H1 (cell line): ENCODE results near the gene APPL2.

Source experiments
- ASH2L ChIP-seq: fragments of 200-600, 300-600 bp; sonication (generic); IDR thresholded peaks from one replicate; pipeline ENCODE4 v1.7.1; 2017; ENCODE audit warnings: low read length
- BRCA1 ChIP-seq: IDR thresholded peaks from 2 replicates; pipeline ENCODE4 v1.6.1; 2012; ENCODE audit warnings: low read depth, low read length, improper control_type of control experiment
- CTCF ChIP-seq, 3 experiments: IDR thresholded peaks; 1 replicate in 2 of 3; 2 replicates in 1 of 3; pipeline versions ENCODE4 v1.5.1 to v1.6.1; 2011; ENCODE audit warnings: low read length in 3 of 3, mild to moderate bottlenecking in 3 of 3, inconsistent platforms in 2 of 3, low read depth in 1 of 3, moderate library complexity in 1 of 3; ENCODE audit not compliant: insufficient read depth in 1 of 3; ENCODE audit errors: control extremely low read depth in 1 of 3

- TF ChIP-seq BRCA1 (no peak), CTCF (IDR thresholded peaks at IDR 0.05; ENCODE audit: control extremely low read depth in 1 of 3, insufficient read depth in 1 of 3, low read depth in 1 of 3, low read length in 3 of 3) (no peak), ASH2L (no peak)
Measured at GRCh38 chr12:105212438-105212837, 23.5 kb downstream of the APPL2 start.
